GM19099 (cell line): ENCODE measurements around the gene PRPF6.

Experiments
- POLR2A ChIP-seq: IDR thresholded peaks from 3 replicates; pipeline ENCODE4 v1.6.1; 2011; ENCODE audit warnings: low read depth; ENCODE audit not compliant: insufficient read length; ENCODE audit errors: extremely low read depth

The PRPF6 gene

DNA sequence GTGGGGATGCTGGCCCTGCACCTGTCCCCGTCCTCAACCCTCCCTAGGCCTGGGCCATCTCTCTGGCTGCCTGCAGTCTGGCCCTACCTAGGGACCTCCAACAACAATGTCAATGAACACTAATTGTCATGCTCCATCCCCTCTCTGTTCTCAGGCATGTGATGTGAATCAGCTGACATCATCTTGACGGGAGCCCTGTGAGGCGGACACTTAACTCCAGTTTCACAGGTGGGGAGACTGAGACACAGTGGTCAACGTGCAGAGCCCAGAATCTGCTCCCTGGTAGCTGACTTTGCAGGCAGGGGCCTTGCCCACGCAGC, 81.3 kb downstream of the PRPF6 start:
- TF ChIP-seq POLR2A = no peak

DNA sequence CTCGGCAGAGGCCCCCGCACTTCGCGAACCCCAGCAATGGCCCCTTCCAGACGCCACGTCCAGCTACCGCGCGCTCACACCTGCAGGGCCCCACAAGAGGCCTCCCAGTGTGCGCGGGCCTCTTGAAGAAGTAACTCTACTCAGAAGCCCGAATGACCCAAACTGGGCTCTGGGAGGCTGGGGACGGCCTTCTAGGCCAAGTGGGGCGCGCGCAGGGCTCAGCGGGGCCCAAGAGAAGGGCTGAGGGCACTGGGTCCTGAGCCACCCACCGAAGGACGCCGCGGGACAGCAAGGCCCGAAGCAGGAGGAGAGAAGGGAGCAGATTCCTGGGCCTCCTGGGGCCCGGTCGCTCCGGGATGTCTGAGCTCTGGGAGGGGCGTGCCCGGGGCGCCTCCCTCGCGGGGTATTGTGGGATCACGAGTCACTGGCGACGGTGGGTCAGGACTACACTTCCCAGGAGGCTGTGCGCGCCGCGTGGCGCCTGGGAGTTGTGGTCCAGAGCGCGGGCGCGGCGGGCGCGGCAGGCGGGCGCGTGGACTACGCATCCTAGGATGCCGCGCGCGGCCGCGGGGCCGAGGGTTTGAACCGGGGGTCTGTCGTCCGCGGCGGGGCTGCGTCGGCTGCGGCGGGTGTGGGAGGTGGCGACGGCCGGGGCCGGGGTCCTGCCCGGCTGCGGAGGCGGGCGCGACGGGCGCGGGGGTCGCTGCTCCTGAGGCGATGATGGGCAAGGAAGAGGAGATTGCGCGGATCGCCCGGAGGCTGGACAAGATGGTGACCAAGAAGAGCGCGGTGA, 81.9 kb downstream of the PRPF6 start, which contains the start of gene TCEA2:
TCEA2 (plus strand) TSS at position 603 of the 793 bp plus-strand sequence; CDS start at position 718, 115 bp downstream.
- peak; percentile 68 for TF ChIP-seq POLR2A

DNA sequence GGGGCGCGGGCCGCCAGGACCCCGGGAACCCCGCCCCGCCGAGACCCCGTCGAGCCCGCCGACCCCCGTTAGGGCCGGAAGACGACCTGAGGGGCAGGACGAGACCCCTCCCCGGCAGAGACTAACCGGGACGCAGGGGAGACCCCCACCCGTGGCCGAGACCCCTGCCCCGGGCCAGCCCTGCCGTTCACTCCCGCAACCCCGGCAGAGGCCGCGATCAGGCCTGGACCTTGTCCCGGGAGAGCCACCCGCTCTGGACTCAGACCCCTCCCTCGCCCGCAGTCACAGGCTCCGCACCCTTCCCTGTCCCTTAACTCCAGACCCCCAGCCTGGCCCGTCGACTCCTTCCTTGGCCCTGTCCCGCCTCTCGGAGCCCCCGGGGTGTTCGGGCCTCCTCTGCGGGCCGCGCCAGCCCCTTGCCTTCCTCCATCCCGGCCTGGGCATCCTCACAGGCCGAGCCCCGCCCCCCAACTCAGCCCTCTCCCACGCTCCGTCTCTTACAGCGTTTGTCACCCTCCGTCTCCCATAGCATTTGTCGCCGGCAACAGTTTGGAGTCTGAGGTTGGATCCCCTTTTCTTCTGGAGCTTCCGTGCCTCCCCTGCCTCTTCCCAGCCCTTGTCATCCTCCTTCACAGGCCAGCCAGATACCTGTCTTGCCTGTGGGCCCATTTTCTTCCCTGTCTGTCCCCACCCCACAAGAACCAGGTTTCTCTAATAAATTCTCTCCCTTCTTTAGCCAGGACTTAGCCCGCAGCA, 82.6 kb downstream of the PRPF6 start:
- TF ChIP-seq POLR2A = no peak

DNA sequence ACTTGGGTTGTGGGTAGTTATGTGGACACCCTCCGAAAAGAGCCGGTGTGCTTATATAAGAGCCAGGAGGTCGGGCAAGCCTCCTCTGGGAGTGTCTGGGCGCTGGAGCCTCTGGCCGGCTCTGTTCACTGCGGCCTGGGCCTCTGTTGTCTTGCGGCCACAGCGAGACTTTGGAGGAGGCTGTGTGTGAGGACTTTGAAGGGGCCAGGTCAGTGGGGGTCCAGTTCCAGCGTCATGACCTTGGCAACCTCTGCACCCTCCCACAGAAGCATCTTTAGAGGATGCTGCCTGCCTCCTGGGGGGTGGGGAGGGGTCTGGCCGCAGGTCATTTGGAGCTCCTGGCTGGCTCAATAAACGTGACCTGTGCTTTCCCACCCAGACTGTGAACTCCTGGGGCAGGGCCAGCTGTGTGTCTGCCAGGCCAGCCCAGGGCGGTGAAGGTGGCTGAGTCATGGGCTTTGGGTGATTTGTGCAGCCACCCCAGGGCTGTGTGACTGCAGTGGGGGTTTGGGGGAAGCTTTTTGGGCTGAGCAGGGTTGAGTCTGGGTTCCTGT, 83.3 kb downstream of the PRPF6 start:
- no peak for TF ChIP-seq POLR2A

DNA sequence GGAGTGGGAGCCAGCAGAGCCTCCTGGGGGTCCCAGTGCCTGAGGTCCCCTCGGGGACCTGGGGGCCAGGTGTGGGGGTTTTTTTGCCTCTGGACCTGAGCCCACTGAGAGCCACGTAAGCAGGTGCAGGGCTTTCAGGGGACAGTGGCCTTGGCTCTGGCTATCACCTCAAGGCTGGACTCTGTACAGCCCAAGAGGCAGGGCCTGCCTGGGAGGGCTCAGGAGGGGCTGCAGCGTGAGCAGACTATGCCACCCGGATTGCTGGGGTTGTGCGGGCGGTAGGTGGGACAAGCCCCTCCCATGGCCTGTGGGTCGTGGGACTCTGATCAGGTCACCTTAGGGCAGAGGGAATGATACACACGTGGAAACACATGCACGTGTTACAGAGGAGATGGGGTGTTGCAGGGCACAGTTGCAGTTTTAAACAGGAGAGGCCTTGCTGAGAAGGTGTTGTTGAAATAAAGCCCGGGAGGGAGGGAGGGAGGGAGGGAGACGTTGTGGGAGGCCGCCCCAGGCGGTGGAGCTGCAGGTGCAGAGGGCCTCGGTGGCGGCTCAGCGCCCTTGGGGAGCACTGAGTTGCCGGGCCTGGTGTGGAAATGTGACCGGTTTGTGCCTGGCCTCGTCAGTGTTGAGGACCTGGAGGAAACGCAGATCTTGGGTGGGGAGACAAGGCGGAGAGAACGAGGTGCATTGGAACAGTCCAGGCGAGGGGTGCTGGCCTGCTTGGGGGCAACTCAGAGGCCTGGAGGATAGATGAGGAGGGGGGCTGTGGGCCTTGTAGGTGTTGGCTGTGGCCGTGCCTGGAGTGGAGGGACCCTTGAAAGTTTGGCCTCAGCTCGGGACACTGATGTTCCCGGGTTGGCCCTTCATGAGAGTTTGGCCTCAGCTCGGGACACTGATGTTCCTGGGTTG, 84.4 kb downstream of the PRPF6 start:
- TF ChIP-seq POLR2A = no peak

DNA sequence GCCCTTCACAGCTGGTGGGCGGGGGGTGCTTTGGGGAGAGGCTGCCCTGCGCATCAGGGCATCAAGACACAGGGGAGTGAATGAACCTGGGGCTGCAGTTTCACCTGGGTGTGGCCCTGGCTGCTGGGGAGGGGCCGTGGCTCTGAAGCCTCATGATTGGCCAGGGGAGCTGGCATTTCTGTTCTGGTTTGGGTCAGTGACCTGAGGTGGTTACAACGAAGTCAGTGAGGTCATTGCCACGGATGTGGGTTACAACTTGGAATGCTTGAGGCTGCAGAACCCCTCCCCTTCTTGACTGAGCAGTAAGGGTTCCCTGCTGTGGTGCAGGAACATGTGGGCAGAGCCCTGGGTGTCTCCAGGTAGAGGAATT, 85.0 kb downstream of the PRPF6 start:
- TF ChIP-seq POLR2A = peak; percentile 46

DNA sequence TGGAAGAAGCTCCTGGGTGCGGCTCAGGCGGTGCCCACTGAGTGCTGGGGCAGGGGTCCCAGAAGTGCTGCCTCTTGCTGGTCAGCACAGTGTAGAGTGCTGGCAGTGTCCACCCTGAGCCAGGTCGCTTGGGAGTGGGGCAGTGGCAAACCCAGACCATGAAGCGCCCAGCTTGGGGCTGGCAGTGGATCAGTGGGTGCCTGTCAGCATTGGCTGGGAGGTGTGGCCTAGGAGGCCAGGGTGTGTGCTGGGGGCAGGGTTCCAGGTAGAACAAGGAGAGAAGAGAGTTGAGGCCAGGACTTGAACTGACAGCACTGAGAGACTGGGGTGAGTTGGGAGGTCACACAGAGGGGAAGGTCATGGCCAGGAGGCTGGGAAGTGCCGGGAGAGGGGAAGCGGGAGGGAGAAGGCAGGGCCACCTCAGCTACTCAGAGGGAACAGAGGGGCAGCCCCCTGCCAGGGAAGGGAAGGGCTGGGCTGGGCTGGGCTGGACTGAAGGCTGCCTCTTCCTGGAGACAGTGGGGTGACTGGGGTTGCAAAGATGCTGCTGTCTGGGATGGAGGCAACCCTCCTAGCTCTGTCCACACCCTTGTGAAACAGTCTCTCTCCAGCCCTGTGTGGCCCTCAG, 86.2 kb downstream of the PRPF6 start:
- TF ChIP-seq POLR2A = no peak

DNA sequence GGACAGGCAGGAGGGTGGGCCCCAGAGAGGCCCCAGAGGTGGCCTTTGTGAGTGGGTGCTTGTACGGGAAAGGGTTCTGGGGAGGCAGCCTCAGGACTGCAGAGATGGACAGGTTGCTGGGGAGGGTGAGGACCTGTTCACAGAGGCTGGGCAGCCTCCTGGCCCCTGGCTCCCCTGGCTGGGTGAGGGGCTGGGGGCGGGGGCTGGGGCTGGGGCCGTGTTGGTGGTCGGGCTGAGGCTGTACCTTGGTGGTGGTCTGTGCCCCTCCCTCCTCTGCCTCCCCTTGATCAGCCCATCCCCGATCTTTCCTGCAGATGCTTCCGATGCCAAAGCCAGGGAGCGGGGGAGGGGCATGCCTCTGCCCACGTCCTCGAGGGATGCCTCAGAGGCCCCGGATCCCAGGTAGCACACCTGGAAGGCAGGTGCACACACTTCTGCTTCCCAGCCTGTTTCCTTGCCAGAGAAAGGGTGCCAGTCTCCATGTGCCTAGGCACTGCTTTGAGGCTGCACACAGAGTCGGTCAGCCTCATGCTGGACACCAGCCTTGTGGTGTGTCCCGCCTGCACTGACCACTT, 86.9 kb downstream of the PRPF6 start:
- TF ChIP-seq POLR2A = no peak

DNA sequence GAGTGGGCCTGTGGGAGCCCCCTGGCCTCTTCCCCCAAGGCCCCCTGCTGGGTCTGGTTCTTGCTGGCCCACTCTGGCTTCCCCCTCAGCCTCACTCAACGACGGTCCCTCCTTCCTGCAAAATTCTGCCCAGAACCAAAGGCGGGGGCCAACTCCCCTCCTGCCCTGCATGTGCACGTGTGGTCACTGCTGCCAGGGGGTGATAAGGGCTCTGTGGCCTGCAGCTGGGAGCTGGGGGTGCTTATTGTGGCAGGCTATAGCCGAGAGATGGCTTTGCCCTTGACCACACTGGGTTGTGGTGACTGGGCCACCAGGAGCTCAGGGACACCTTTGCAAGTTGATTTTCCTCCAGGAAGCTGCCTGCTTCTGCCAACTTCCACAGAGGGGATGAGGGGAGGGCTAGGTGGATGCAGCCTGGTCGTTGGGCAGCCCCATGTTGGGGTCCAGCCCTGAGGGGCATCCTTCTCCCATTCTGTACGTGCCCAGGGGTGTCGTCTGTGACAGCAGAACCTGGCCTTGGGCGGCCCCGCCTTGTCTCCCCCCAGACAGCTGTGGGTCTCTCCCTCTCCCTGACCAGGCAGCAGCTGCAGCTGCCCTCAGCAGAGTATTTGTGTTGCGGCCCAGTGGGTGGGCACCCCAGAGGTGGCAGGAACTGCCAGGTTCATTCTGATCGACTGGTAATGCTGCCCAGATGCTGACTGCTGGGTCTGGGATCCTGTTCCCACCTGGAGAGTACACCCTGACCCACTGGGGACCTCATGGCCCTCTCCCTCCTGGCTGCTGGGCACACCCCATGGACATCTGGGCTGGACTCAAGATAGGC, 87.7 kb downstream of the PRPF6 start:
- no peak for TF ChIP-seq POLR2A

DNA sequence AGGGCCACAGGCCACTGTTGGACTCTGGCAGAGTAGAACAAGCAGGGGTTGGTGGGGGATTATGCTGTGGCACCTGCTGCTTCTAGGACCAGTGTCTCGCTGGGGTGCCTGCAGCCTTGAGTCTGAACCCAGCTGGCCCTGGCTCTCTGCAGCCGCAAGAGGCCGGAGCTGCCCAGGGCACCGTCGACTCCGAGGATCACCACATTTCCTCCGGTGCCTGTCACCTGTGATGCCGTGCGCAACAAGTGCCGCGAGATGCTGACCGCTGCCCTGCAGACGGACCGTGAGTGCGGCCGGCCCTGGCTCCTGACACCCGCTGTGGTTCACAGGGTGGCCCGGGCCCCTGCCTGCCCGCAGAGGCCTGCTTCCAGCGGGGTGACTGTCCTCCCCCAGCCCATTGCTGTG, 88.3 kb downstream of the PRPF6 start:
- TF ChIP-seq POLR2A = no peak

DNA sequence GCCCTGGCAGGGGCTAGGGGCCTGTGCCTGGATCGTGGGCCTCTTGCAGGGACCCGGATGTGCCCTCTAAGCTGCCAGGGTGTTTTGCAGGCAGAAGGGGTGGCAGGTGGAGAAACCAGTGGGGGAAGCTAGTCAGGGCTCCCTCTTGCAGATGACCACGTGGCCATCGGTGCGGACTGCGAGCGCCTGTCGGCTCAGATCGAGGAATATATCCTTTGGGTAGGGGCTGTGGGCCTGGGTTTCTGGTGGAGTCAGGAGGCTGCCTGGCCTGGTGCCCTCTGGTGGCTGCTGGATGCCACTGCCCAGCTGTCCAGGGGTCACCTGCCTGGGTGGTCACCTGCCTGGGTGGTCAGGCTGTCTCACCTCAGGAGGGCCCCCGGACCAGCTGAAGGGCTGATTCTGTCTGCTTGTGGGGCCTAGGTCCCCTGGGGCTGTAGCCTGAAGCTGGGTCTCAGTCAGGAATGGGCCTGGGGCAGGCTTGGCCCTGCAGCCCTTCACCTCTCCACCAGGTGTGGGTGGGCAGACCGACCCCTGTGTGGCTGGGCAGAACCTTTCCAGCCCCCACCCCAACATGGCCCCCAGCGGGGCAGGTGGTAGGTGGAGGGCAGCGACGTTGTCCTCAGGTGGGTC, 88.8 kb downstream of the PRPF6 start:
- TF ChIP-seq POLR2A = no peak

DNA sequence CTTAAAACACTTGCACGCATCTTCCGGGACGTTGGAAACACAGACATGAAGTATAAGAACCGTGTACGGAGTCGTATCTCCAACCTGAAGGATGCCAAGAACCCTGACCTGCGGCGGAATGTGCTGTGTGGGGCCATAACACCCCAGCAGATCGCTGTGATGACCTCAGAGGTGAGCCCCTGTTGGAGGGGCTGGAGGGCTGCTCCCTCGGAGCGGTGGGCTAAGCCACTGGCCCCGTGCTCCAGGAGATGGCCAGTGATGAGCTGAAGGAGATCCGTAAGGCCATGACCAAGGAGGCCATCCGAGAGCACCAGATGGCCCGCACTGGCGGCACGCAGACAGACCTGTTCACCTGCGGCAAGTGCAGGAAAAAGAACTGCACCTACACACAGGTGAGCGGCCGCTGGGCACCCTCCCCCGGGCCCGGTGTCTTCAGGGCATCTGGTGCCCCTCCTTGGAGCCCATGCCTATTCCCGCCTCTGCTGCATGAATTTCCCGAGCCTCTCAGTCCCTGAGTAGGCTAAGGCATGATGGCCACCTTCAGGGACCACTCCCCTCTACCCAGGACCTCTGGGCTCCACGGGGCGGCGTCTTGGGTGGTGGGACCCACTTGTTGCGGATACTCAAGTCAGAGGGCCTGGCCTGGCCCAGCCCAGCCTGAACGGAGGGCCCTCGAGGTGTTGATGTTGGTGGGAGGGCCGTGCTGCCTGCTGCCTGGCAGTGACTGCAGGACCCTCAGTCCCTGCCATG, 89.5 kb downstream of the PRPF6 start:
- TF ChIP-seq POLR2A = no peak
